Pancreas (tissue), 10 donors: ENCODE data around the gene SPIRE1. TPM values are rescaled to one million over a fixed set of nuclear protein-coding genes. Genes with fewer than 3 reads are reported as not detected.

Source experiments
- ATAC-seq, 4 donors: fragments of 200-7000 bp; cut with Tn5 transposase; one replicate each; pipeline versions ENCODE4 v1.8.0 to v1.9.1; 2020; ENCODE audit warnings: mild to moderate bottlenecking in 4 of 4, moderate library complexity in 4 of 4
- DNase-seq, 6 donors: peaks; one replicate each; pipeline ENCODE4 v3.0.0-alpha.2; 2020
- FAIRE-seq: peaks from 2 replicates; lab custom pipeline; 2012; peaks lifted over from hg19 to GRCh38; lab: Jason Lieb, UNC
- H3K27ac ChIP-seq, 4 donors: fragments of 200-600 bp; sonication (generic); 1 replicate in 3 of 4; 2 replicates in 1 of 4; pipeline versions ENCODE4 v1.5.0 to v1.8.0; 2020
- H3K27me3 ChIP-seq, 4 donors: fragments of 200-600 bp; one replicate each; pipeline ENCODE4 v1.8.0; 2021
- H3K36me3 ChIP-seq, 3 donors: fragments of 200-600 bp; sonication (generic) in 1 of 3; one replicate each; pipeline versions ENCODE4 v1.5.0 to v1.8.0; 2020 to 2021
- H3K4me1 ChIP-seq, 3 donors: fragments of 200-600 bp; one replicate each; pipeline ENCODE4 v1.8.0; 2021
- H3K4me3 ChIP-seq, 4 donors: fragments of 200-600 bp; sonication (generic) in 2 of 4; one replicate each; pipeline versions ENCODE4 v1.5.0 to v1.8.0; 2020 to 2021
- H3K9me3 ChIP-seq, 4 donors: fragments of 200-600 bp; one replicate each; pipeline ENCODE4 v1.8.0; 2021
- WGBS, 2 donors: extraction: QIAGEN DNeasy Blood & Tissue Kit; methylation state at CpG; one replicate each; pipeline ENCODE4 v1.1.7; 2013; 5-methylcytosine and 5-hydroxymethylcytosine counted together
- intact Hi-C, 3 donors: fragments of 100-400 bp; cut with DNase I; formaldehyde crosslinking; loops; one replicate each; pipeline versions ENCODE4 v1.11.1 to v1.14.2; 2022
- polyA plus RNA-seq, 2 donors: library from polyadenylated mRNA; stranded (reverse); fragments of 200-250 nt; gene quantifications; one replicate each; pipeline ENCODE4 v1.2.3, GENCODE V29; 2013
- total RNA-seq, 6 donors: library from RNA; stranded (reverse); fragmentation: NEBNext Ultra II Directional in 4 of 6; extraction: Animal tissue kit (Norgen Biotek cat#: 25700) in 4 of 6; gene quantifications; one replicate each; pipeline versions ENCODE4 v1.2.1 to v1.2.4, GENCODE V29; 2021 to 2023
- TF ChIP-seq, protein P1 (sequence below), 4 donors: fragments of 200-600 bp; sonication (generic) in 3 of 4; IDR thresholded peaks; one replicate each; pipeline versions ENCODE4 v1.5.0 to v1.8.0; 2021; ENCODE audit warnings: antibody characterized with exemption in 4 of 4
- donor health status: healthy with polysubstance abuse.
- donor health status: DM: no; HTN: no; CAD: no; lungs with moderate emphysema.
- donor health status: DM: no; HTN: no; CAD: no.
- donor health status: control.
- donor health status: control.
- donor health status: Bipolar disorder and iron deficiency.
- donor health status: DM: yes; HTN: yes; CAD: no.
- donor health status: DM: no; HTN: no; CAD: no.
- donor health status: DM: no; HTN: no; CAD: no.
- donor health status: DM: yes; HTN: yes; CAD: no.

Gene SPIRE1
- total and polyA plus RNA-seq, 8 donors, result 2.9 to 17.6 (median 10.0) TPM

DNA sequence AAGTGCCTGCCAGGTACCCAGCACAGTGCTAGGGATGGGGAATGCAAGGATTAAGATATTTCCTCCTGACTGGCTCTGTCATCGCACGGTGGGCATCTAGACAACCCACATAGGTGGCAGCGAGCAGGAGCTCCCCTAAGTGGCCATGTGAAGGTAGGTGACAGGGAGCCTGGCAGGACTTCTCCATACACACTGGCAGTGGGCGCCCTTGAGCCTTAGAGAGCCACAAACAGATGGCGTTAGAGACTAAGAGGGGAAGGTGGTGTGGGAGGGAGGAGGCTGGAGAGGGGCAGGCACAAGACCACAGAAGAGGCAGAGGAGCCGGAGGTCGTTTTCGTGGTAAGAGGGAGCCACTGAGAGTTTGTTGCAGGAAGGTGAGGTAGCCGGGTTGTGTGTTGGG is 235.0 kb downstream of the SPIRE1 start:
- FAIRE-seq (no peak), ATAC-seq (peak in 1 of 4 donors; percentile 34), DNase-seq (no peak)
- Histone ChIP-seq H3K4me1 (no peaks in the 10 kb centered on the region), H3K36me3 (no peaks in the 10 kb centered on the region), H3K9me3 (no peaks in the 10 kb centered on the region), H3K27me3 (no peaks in the 10 kb centered on the region), H3K27ac (no peak overlapping the region), H3K4me3 (no peak overlapping the region)
- intact Hi-C loops, result no loop called here
- TF ChIP-seq, protein P1, sequence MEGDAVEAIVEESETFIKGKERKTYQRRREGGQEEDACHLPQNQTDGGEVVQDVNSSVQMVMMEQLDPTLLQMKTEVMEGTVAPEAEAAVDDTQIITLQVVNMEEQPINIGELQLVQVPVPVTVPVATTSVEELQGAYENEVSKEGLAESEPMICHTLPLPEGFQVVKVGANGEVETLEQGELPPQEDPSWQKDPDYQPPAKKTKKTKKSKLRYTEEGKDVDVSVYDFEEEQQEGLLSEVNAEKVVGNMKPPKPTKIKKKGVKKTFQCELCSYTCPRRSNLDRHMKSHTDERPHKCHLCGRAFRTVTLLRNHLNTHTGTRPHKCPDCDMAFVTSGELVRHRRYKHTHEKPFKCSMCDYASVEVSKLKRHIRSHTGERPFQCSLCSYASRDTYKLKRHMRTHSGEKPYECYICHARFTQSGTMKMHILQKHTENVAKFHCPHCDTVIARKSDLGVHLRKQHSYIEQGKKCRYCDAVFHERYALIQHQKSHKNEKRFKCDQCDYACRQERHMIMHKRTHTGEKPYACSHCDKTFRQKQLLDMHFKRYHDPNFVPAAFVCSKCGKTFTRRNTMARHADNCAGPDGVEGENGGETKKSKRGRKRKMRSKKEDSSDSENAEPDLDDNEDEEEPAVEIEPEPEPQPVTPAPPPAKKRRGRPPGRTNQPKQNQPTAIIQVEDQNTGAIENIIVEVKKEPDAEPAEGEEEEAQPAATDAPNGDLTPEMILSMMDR (IDR thresholded peaks at IDR 0.05), result no peak
- 78 to 79% methylated on average over 9 of the region's 9 CpGs for WGBS, 2 donors

DNA sequence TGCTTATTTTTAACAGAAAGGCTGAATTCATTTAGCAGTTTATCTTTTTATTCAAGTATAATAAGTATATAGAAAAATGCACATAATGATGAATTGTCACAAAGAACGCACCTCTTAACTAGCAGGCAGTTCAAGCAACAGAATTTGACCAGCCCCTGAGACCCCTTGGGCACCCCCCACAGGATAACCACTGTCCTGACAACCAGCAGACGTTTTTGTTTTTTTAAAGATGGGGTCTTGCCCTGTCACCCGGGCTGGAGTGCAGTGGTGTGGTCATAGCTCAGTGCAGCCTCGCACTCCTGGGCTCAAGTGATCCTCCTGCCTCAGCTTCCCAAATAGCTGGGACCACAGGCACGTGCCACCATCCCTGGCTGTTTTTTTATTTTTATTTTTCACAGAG is 236.2 kb downstream of the SPIRE1 start:
- intact Hi-C loops, result no loop called here
- WGBS, 2 donors, result 79 to 83% methylated on average over 5 of the region's 5 CpGs

DNA sequence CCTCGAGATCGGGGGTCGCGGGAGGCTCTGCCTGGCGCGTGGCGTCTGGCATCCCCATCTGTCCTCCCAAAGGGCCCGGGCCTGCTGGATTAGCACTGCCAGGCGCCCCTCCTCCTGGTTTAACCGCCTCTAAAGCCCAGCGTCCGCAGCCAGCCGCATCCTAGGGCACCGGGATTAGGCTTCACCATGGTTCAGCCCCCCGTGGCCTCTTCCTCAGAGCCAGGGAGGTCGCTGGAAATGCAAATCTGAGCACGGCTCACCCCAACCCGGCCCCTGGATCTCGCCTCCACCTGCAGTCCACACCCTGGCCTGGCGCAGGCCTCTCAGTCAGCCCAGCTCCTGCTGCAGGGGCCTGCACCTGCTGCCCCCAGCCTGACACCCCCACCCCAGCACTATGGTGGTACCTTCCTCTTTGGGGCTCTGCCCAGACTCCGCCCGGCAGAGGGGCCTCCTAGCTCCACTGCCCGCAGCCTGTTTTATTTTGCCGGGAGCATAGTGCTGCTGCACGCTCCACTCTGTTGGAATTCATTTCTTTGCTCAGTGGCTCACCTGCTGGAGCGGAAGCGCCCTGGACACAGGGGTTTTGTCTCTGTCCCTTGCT is 237.0 kb downstream of the SPIRE1 start:
- no peaks in the 10 kb centered on the region for H3K27me3 ChIP-seq
- DNase-seq (peak in 1 of 6 donors; percentile 66), ATAC-seq (peak in 2 of 4 donors; percentile 24 to 47), FAIRE-seq (no peak)
- TF ChIP-seq, protein P1 (IDR thresholded peaks at IDR 0.05), result no peak
- H3K27ac ChIP-seq, result no peak overlapping the region
- 65 to 75% methylated on average over 23 to 27 of the region's 27 CpGs for WGBS, 2 donors
- peak overlapping the region in 1 of 4 donors; percentile 54 for H3K4me3 ChIP-seq
- no peaks in the 10 kb centered on the region for H3K4me1 ChIP-seq
- no peaks in the 10 kb centered on the region for H3K36me3 ChIP-seq
- H3K9me3 ChIP-seq, result no peaks in the 10 kb centered on the region
- intact Hi-C loops, result no loop called here

More for the DNA sequence above, 236.2 kb downstream of the SPIRE1 start:
- Histone ChIP-seq H3K4me1 (no peaks in the 10 kb centered on the region), H3K9me3 (no peaks in the 10 kb centered on the region), H3K36me3 (no peaks in the 10 kb centered on the region), H3K27ac (no peak overlapping the region), H3K4me3 (no peak overlapping the region), H3K27me3 (no peaks in the 10 kb centered on the region)
- no peak for ATAC-seq
- DNase-seq, result no peak
- FAIRE-seq, result no peak
- TF ChIP-seq, protein P1 (IDR thresholded peaks at IDR 0.05), result no peak

DNA sequence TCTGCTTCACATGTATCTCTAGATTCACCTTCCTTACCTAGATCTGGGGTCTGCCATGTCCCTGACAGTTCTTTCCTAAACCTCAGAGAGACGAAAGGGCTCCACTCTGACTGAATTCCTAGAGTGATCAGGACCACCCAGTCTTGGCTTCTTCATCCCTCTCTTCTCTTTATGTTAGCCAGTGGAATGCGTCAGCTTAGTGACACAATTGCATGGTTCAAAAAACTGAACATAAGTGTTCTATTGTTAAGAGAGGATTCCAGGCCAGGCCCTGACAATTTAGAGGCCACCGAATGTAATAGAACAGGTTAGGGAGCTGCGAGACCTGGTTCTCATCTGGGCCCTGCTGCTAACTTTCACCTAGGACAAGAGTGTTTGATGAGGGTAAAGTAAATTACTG is 240.2 kb downstream of the SPIRE1 start:
- no peak overlapping the region for H3K27ac ChIP-seq

More for the DNA sequence above, 240.2 kb downstream of the SPIRE1 start:
- no peak for DNase-seq
- no peaks in the 10 kb centered on the region for H3K4me1 ChIP-seq
- no peaks in the 10 kb centered on the region for H3K9me3 ChIP-seq
- H3K4me3 ChIP-seq, result no peak overlapping the region
- no peaks in the 10 kb centered on the region for H3K36me3 ChIP-seq
- intact Hi-C loops, result no loop called here
- WGBS, 2 donors, result 75 to 77% methylated on average over 4 of the region's 4 CpGs
- TF ChIP-seq, protein P1 (IDR thresholded peaks at IDR 0.05), result no peak
- no peak for ATAC-seq
- H3K27me3 ChIP-seq, result no peaks in the 10 kb centered on the region
- FAIRE-seq, result no peak
